Measurements from ENCODE around the gene PGR.

DNA sequence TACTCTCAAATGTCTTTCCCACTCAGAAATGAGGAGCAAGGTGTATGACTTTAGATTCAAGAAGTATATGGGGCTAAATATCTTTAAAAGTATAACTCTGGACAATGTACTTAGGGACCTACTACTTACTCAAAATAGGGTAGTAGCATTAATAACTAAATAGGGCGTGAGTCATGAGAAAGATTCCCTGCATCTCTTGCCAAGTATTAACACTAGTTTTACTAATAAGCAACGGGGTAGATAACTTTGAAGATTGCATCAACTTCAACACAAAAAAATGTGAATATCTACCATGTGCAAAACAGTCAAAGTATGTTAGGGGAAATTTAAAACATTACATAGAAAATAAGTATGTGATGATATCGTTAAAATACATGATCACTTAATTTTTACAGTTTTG is 99.6 kb downstream of the PGR start:
- TF ChIP-seq, protein P1, sequence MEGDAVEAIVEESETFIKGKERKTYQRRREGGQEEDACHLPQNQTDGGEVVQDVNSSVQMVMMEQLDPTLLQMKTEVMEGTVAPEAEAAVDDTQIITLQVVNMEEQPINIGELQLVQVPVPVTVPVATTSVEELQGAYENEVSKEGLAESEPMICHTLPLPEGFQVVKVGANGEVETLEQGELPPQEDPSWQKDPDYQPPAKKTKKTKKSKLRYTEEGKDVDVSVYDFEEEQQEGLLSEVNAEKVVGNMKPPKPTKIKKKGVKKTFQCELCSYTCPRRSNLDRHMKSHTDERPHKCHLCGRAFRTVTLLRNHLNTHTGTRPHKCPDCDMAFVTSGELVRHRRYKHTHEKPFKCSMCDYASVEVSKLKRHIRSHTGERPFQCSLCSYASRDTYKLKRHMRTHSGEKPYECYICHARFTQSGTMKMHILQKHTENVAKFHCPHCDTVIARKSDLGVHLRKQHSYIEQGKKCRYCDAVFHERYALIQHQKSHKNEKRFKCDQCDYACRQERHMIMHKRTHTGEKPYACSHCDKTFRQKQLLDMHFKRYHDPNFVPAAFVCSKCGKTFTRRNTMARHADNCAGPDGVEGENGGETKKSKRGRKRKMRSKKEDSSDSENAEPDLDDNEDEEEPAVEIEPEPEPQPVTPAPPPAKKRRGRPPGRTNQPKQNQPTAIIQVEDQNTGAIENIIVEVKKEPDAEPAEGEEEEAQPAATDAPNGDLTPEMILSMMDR (IDR thresholded peaks at IDR 0.05 in 4 of 5, conservative IDR thresholded peaks at IDR 0.05 in 1 of 5) = no peak
- no peak for TF ChIP-seq POLR2A (IDR thresholded peaks at IDR 0.05)

Measured in gastrocnemius medialis (tissue), 4 donors.